Measurements from ENCODE around the gene ENKD1. TPM values are rescaled to one million over a fixed set of nuclear protein-coding genes. Genes with fewer than 3 reads are reported as not detected.

Gene ENKD1
- total and polyA plus RNA-seq, 4 experiments from 2014 or later: 1.1 to 7.7 (median 4.6) TPM

DNA sequence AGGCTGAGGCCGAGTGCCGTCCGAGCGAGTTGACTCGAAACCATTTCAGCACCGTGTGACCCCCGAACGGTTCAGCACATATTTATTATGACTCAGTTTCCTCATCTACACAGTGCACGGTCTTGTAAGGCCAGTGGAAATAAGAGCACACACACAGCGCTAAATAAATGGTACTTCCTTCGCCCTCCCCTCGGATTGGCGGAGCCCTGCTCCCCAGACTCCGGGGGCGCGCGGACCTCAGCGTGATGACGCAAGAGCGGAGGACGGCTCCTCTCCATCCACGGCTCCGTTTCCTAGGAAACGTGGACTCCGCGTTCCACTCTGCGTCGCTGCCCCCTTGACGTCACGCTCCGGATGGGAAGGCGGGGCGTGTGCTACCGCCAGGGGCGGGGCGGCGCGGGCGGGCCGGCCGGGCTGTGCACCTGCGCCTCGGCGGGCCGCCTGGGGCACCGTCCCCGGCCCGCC lies 6.0 kb downstream of the ENKD1 start, which contains the start of gene PARD6A:
Gene PARD6A, plus strand, starts transcription at position 397 of the 465 bp plus-strand sequence. CDS start 79 bp downstream, outside the sequence.
- Histone ChIP-seq H3K9me3 (ENCODE audit: control insufficient read depth in 1 of 2, low read length in 2 of 2) (no peaks in the 10 kb centered on the region), H3K36me3 (ENCODE audit: insufficient read depth, low read length) (peaks cover 16% of the 10 kb centered on the region), H3K27ac (ENCODE audit: low read depth, low read length) (peak within 1 kb of the TSS; percentile 98), H3K4me3 (ENCODE audit: low read length in 2 of 2) (peak within 1 kb of the TSS; percentile 98 to 100), H3K4me1 (ENCODE audit: insufficient read depth, low read length) (peaks cover 27% of the 10 kb centered on the region), H3K27me3 (ENCODE audit: insufficient read depth, low read length) (no peaks in the 10 kb centered on the region)
- Mint-ChIP-seq H3K36me3 (peaks cover 4 to 20% of the 10 kb centered on the region in 2 donors), H3K27me3 (no peaks in the 10 kb centered on the region), H3K4me1 (peaks cover 10 to 48% (median 20%) of the 10 kb centered on the region in 4 donors), H3K9me3 (no peaks in the 10 kb centered on the region), H3K27ac (peak within 1 kb of the TSS; percentile 97 to 99 (median 98)), H3K4me3 (peak within 1 kb of the TSS; percentile 93 to 98 (median 95))
- CTCF ChIA-PET (ENCODE audit: partially characterized antibody): interaction anchor here (0.8 to 6.4 kb wide), 10 partner anchors 7 to 179 kb away, joined by 3 to 51 read pairs (median 12); partner anchors contain the start of genes ATP6V0D1, C16orf86, CARMIL2 and CTCF
- POLR2A ChIA-PET (ENCODE audit: partially characterized antibody): interaction anchor here (0.6 to 6.1 kb wide), 24 partner anchors 10 to 276 kb away, joined by 3 to 164 read pairs (median 6); partner anchors contain the start of genes ATP6V0D1, CARMIL2, CTCF and EDC4
- intact Hi-C loops (cut with micrococcal nuclease): loop anchor here (1.0 to 5.0 kb wide), 8 partner anchors 16 to 425 kb away; partner anchors contain the start of genes ATP6V0D1, CARMIL2, CTCF and GFOD2
- DNase-seq: peak; percentile 94 to 97 (median 96)

GRCh38 chr16:67659675-67660563 lies 6.6 kb downstream of the ENKD1 start, which contains the start of gene ACD:
ACD (minus strand) TSS chr16:67660260; CDS start chr16:67660220, 40 bp downstream.
- H3K4me3 ChIP-seq (ENCODE audit: low read length in 2 of 2): peak within 1 kb of the TSS; percentile 98 to 100
- ChIA-PET CTCF (ENCODE audit: partially characterized antibody) (interaction anchor here (0.8 to 6.4 kb wide), 13 partner anchors 8 to 179 kb away, joined by 3 to 51 read pairs (median 5); partner anchors contain the start of genes ATP6V0D1, C16orf86, CARMIL2 and CTCF), POLR2A (ENCODE audit: partially characterized antibody) (interaction anchor here (0.6 to 6.1 kb wide), 26 partner anchors 11 to 276 kb away, joined by 3 to 164 read pairs (median 5); partner anchors contain the start of genes ATP6V0D1, CARMIL2, CTCF and EDC4)
- Mint-ChIP-seq H3K27me3 (no peaks in the 10 kb centered on the region), H3K27ac (peak within 1 kb of the TSS; percentile 97 to 99 (median 98)), H3K36me3 (peaks cover 7 to 24% of the 10 kb centered on the region in 2 donors), H3K4me1 (peaks cover 9 to 43% (median 19%) of the 10 kb centered on the region in 4 donors), H3K9me3 (no peaks in the 10 kb centered on the region), H3K4me3 (peak within 1 kb of the TSS; percentile 93 to 98 (median 95))
- no peaks in the 10 kb centered on the region for H3K9me3 ChIP-seq (ENCODE audit: control insufficient read depth in 1 of 2, low read length in 2 of 2)
- H3K27me3 ChIP-seq (ENCODE audit: insufficient read depth, low read length): no peaks in the 10 kb centered on the region
- peak; percentile 90 to 96 (median 94) for DNase-seq
- H3K36me3 ChIP-seq (ENCODE audit: insufficient read depth, low read length): peaks cover 19% of the 10 kb centered on the region
- peaks cover 25% of the 10 kb centered on the region for H3K4me1 ChIP-seq (ENCODE audit: insufficient read depth, low read length)
- peak within 1 kb of the TSS; percentile 98 for H3K27ac ChIP-seq (ENCODE audit: low read depth, low read length)
- intact Hi-C loops (cut with micrococcal nuclease): loop anchor here (1.0 to 5.0 kb wide), 8 partner anchors 15 to 425 kb away; partner anchors contain the start of genes ATP6V0D1, CARMIL2, CTCF and GFOD2

GRCh38 chr16:67658849-67659674 lies 7.5 kb downstream of the ENKD1 start:
- Histone ChIP-seq H3K36me3 (ENCODE audit: insufficient read depth, low read length) (peaks cover 24% of the 10 kb centered on the region), H3K4me3 (ENCODE audit: low read length in 2 of 2) (peak overlapping the region; percentile 98 to 100), H3K9me3 (ENCODE audit: control insufficient read depth in 1 of 2, low read length in 2 of 2) (no peaks in the 10 kb centered on the region), H3K27ac (ENCODE audit: low read depth, low read length) (peak overlapping the region; percentile 98), H3K27me3 (ENCODE audit: insufficient read depth, low read length) (no peaks in the 10 kb centered on the region), H3K4me1 (ENCODE audit: insufficient read depth, low read length) (peaks cover 25% of the 10 kb centered on the region)
- ChIA-PET POLR2A (ENCODE audit: partially characterized antibody) (interaction anchor here (1.1 to 6.1 kb wide), 10 partner anchors 8 to 178 kb away, joined by 4 to 164 read pairs (median 10); partner anchors contain the start of genes ATP6V0D1, CARMIL2, CTCF and GFOD2), CTCF (ENCODE audit: partially characterized antibody) (interaction anchor here (0.6 to 6.4 kb wide), 13 partner anchors 8 to 200 kb away, joined by 3 to 51 read pairs (median 5); partner anchors contain the start of genes C16orf86, CARMIL2, CTCF and ENKD1)
- Mint-ChIP-seq H3K4me1 (peaks cover 9 to 35% (median 18%) of the 10 kb centered on the region in 4 donors), H3K27me3 (no peaks in the 10 kb centered on the region), H3K4me3 (peak overlapping the region; percentile 93 to 98 (median 95)), H3K27ac (peak overlapping the region; percentile 86 to 99 (median 98)), H3K9me3 (no peaks in the 10 kb centered on the region), H3K36me3 (peaks cover 7 to 30% of the 10 kb centered on the region in 2 donors)
- intact Hi-C loops (cut with micrococcal nuclease): no loop called here
- peak in 1 of 5 donors; percentile 45 for DNase-seq

- CTCF ChIA-PET (ENCODE audit: partially characterized antibody): interaction anchor here (1.2 to 6.4 kb wide), 9 partner anchors 10 to 144 kb away, joined by 3 to 51 read pairs (median 12); partner anchors contain the start of genes C16orf86, CARMIL2 and ENKD1
- peak overlapping the region in 5 of 8 donors; percentile 9 to 95 (median 38) for H3K4me3 Mint-ChIP-seq
- DNase-seq: no peak
- H3K9me3 Mint-ChIP-seq: no peaks in the 10 kb centered on the region
- Histone ChIP-seq H3K27ac (ENCODE audit: low read depth, low read length) (no peak overlapping the region), H3K36me3 (ENCODE audit: insufficient read depth, low read length) (peaks cover 24% of the 10 kb centered on the region), H3K4me3 (ENCODE audit: low read length in 2 of 2) (no peak overlapping the region), H3K27me3 (ENCODE audit: insufficient read depth, low read length) (no peaks in the 10 kb centered on the region), H3K4me1 (ENCODE audit: insufficient read depth, low read length) (peaks cover 25% of the 10 kb centered on the region), H3K9me3 (ENCODE audit: control insufficient read depth in 1 of 2, low read length in 2 of 2) (no peaks in the 10 kb centered on the region)
- peak overlapping the region in 6 of 7 donors; percentile 21 to 86 (median 63) for H3K27ac Mint-ChIP-seq
- H3K36me3 Mint-ChIP-seq: peaks cover 7 to 30% of the 10 kb centered on the region in 2 donors
- H3K27me3 Mint-ChIP-seq: no peaks in the 10 kb centered on the region
- intact Hi-C loops (cut with micrococcal nuclease): no loop called here
- peaks cover 9 to 35% (median 18%) of the 10 kb centered on the region in 4 donors for H3K4me1 Mint-ChIP-seq
- POLR2A ChIA-PET (ENCODE audit: partially characterized antibody): interaction anchor here (0.5 to 6.1 kb wide), 10 partner anchors 9 to 399 kb away, joined by 3 to 164 read pairs (median 6); partner anchors contain the start of genes CARMIL2, CTCF and TSNAXIP1
Measured at GRCh38 chr16:67657751-67658518, 8.6 kb downstream of the ENKD1 start.

DNA sequence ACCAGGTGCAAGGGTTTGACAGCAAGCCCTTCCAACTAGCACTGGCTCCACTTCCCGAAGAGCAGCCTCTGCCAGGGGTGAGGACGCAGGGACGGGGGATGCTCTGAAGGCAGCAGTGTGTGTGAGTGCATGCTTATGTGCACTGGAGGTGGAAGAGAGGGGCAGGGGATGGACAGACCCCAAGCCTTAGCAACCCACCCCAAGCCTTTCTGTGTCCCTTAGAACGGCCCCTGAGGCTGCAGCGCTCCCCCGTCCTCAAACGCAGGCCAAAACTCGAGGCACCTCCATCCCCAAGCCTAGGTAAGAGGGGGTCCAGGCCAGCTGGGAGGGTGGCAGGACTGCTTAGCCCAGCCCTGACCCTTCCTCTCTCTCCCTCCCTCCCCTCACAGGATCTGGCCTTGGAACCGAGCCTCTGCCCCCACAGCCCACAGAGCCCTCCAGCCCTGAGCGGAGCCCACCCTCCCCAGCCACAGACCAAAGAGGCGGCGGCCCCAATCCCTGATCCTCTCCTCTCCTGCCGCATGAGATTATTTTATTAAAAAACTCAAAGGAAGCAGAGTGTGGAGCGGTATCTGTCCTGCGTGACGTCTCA lies 9.4 kb downstream of the ENKD1 start:
- Mint-ChIP-seq H3K9me3 (no peaks in the 10 kb centered on the region), H3K36me3 (peaks cover 9 to 32% of the 10 kb centered on the region in 2 donors), H3K27ac (peak overlapping the region in 3 of 7 donors; percentile 21 to 56 (median 35)), H3K4me3 (peak overlapping the region in 1 of 8 donors; percentile 43), H3K27me3 (no peaks in the 10 kb centered on the region), H3K4me1 (peaks cover 9 to 36% (median 18%) of the 10 kb centered on the region in 4 donors)
- Histone ChIP-seq H3K4me3 (ENCODE audit: low read length in 2 of 2) (no peak overlapping the region), H3K27ac (ENCODE audit: low read depth, low read length) (no peak overlapping the region), H3K36me3 (ENCODE audit: insufficient read depth, low read length) (peaks cover 27% of the 10 kb centered on the region), H3K9me3 (ENCODE audit: control insufficient read depth in 1 of 2, low read length in 2 of 2) (no peaks in the 10 kb centered on the region), H3K27me3 (ENCODE audit: insufficient read depth, low read length) (no peaks in the 10 kb centered on the region), H3K4me1 (ENCODE audit: insufficient read depth, low read length) (peaks cover 24% of the 10 kb centered on the region)
- CTCF ChIA-PET (ENCODE audit: partially characterized antibody): interaction anchor here (1.2 to 6.4 kb wide), 5 partner anchors 10 to 136 kb away, joined by 4 to 51 read pairs (median 12); partner anchors contain the start of genes C16orf86, CARMIL2 and ENKD1
- DNase-seq: no peak
- POLR2A ChIA-PET (ENCODE audit: partially characterized antibody): interaction anchor here (1.3 to 6.1 kb wide), 5 partner anchors 10 to 150 kb away, joined by 3 to 164 read pairs (median 8); partner anchors contain the start of genes CARMIL2, CTCF and TSNAXIP1
- intact Hi-C loops (cut with micrococcal nuclease): no loop called here
